CD14-positive monocyte (primary cell): Measurements from ENCODE around the gene AMIGO3. TPM values are rescaled to one million over a fixed set of nuclear protein-coding genes. Genes with fewer than 3 reads are reported as not detected.

Experiments
- DNase-seq, 3 donors: peaks; one replicate each; pipeline ENCODE4 v3.0.0-alpha.2; 2011 to 2022
- H2AFZ ChIP-seq: 2 replicates; pipeline ENCODE4 v1.6.0; 2012; ENCODE audit warnings: mild to moderate bottlenecking, low read depth, low read length, inconsistent platforms; ENCODE audit not compliant: insufficient read depth, poor library complexity, severe bottlenecking
- H3K27ac ChIP-seq, 2 donors: 1 replicate in 1 of 2; 2 replicates in 1 of 2; pipeline ENCODE4 v1.5.1; 2012 to 2013; ENCODE audit warnings: low read length in 2 of 2, control low read depth in 1 of 2, inconsistent platforms in 1 of 2, low read depth in 1 of 2, mild to moderate bottlenecking in 1 of 2
- H3K27me3 ChIP-seq, 2 donors: one replicate each; pipeline versions ENCODE4 v1.6.0 to v1.6.1; 2011 to 2013; ENCODE audit warnings: low read length in 2 of 2; ENCODE audit not compliant: control insufficient read depth in 2 of 2, insufficient read depth in 2 of 2
- H3K36me3 ChIP-seq, 2 donors: replicated peaks in 1 of 2; 1 replicate in 1 of 2; 2 replicates in 1 of 2; pipeline versions ENCODE4 v1.5.1 to v1.6.1; 2012 to 2013; ENCODE audit warnings: low read length in 2 of 2, control low read depth in 1 of 2, inconsistent platforms in 1 of 2, mild to moderate bottlenecking in 1 of 2; ENCODE audit not compliant: insufficient read depth in 2 of 2, control insufficient read depth in 1 of 2
- H3K4me1 ChIP-seq, 2 donors: 1 replicate in 1 of 2; 2 replicates in 1 of 2; pipeline versions ENCODE4 v1.5.1 to v1.6.1; 2012 to 2013; ENCODE audit warnings: low read length in 2 of 2, control low read depth in 1 of 2, inconsistent platforms in 1 of 2, mild to moderate bottlenecking in 1 of 2, moderate library complexity in 1 of 2; ENCODE audit not compliant: insufficient read depth in 2 of 2, control insufficient read depth in 1 of 2
- H3K4me2 ChIP-seq: replicated peaks from 2 replicates; pipeline ENCODE3; 2012; ENCODE audit warnings: low read length, moderate library complexity, mild to moderate bottlenecking; ENCODE audit not compliant: poor library complexity, severe bottlenecking; ENCODE audit errors: extremely low read depth
- H3K4me3 ChIP-seq, 3 experiments: fragments of 200-600 bp in 1 of 3; sonication (generic) in 1 of 3; replicated peaks in 1 of 3; 1 replicate in 2 of 3; 2 replicates in 1 of 3; pipeline ENCODE4 v1.5.1; 2011 to 2013; ENCODE audit warnings: low read length in 3 of 3, mild to moderate bottlenecking in 3 of 3, control low read depth in 2 of 3, low read depth in 2 of 3, inconsistent platforms in 1 of 3, moderate library complexity in 1 of 3
- H3K79me2 ChIP-seq: 2 replicates; pipeline ENCODE4 v1.6.0; 2012; ENCODE audit warnings: mild to moderate bottlenecking, control low read depth, inconsistent platforms, low read length, moderate library complexity; ENCODE audit not compliant: insufficient read depth
- H3K9ac ChIP-seq: 2 replicates; pipeline ENCODE4 v1.6.0; 2017; ENCODE audit warnings: low read length, mild to moderate bottlenecking; ENCODE audit not compliant: insufficient read depth, poor library complexity, severe bottlenecking
- H3K9me3 ChIP-seq, 2 donors: replicated peaks in 1 of 2; 1 replicate in 1 of 2; 2 replicates in 1 of 2; pipeline versions ENCODE4 v1.5.1 to v1.6.1; 2012 to 2013; ENCODE audit warnings: low read length in 2 of 2, control low read depth in 1 of 2; ENCODE audit not compliant: control insufficient read depth in 1 of 2, insufficient read depth in 1 of 2
- H4K20me1 ChIP-seq: 2 replicates; pipeline ENCODE4 v1.6.0; 2012; ENCODE audit warnings: mild to moderate bottlenecking, low read length, control low read depth, moderate library complexity; ENCODE audit not compliant: insufficient read depth
- H3K27ac Mint-ChIP-seq, 7 donors: one replicate each; pipeline ENCODE4 v1.8.0; 2020; ENCODE audit warnings: mild to moderate bottlenecking in 7 of 7, mixed read lengths in 7 of 7, moderate library complexity in 6 of 7, inconsistent platforms in 2 of 7
- H3K27me3 Mint-ChIP-seq, 3 donors: one replicate each; pipeline ENCODE4 v1.8.0; 2021 to 2022; ENCODE audit warnings: low read depth in 3 of 3, mild to moderate bottlenecking in 3 of 3, mixed read lengths in 3 of 3, moderate library complexity in 3 of 3, inconsistent platforms in 1 of 3
- H3K36me3 Mint-ChIP-seq, 2 donors: one replicate each; pipeline ENCODE4 v1.8.0; 2020; ENCODE audit warnings: mixed read lengths in 2 of 2, inconsistent platforms in 1 of 2, mild to moderate bottlenecking in 1 of 2
- H3K4me1 Mint-ChIP-seq: one replicate; pipeline ENCODE4 v1.8.0; 2020; ENCODE audit warnings: mild to moderate bottlenecking, mixed read lengths
- H3K4me3 Mint-ChIP-seq, 2 donors: one replicate each; pipeline ENCODE4 v1.8.0; 2020; ENCODE audit warnings: mild to moderate bottlenecking in 2 of 2, mixed read lengths in 2 of 2, moderate library complexity in 1 of 2
- H3K9me3 Mint-ChIP-seq, 7 donors: one replicate each; pipeline ENCODE4 v1.8.0; 2020 to 2022; ENCODE audit warnings: mixed read lengths in 7 of 7, mild to moderate bottlenecking in 6 of 7, moderate library complexity in 6 of 7, inconsistent platforms in 2 of 7
- WGBS: methylation state at CpG from one replicate; pipeline ENCODE4 v1.1.5; 2013; ENCODE audit warnings: missing lambda C conversion rate; ENCODE audit not compliant: insufficient coverage; 5-methylcytosine and 5-hydroxymethylcytosine counted together
- intact Hi-C, 2 donors: fragments of 100-400 bp; cut with micrococcal nuclease; formaldehyde crosslinking; loops; one replicate each; pipeline versions ENCODE4 v1.15.0 to v1.15.1; 2023
- polyA plus RNA-seq, 3 donors: library from polyadenylated mRNA; depleted of rRNA in 1 of 3; unstranded in 2 of 3; stranded (reverse) in 1 of 3; fragments of 300-500 nt in 2 of 3; fragments of >200 nt in 1 of 3; fragmentation: Illumina TruSeq in 2 of 3; gene quantifications; 1 replicate in 2 of 3; 2 replicates in 1 of 3; pipeline ENCODE4 v1.2.3, GENCODE V29; 2012 to 2021
- TF ChIP-seq, protein P1 (sequence below): fragments of 200-600 bp; IDR thresholded peaks from one replicate; pipeline ENCODE4 v1.8.0; 2022; ENCODE audit warnings: antibody characterized with exemption, mild to moderate bottlenecking

AMIGO3 gene
- polyA plus RNA-seq, 3 donors, result 0.96 TPM; not detected in 2

DNA sequence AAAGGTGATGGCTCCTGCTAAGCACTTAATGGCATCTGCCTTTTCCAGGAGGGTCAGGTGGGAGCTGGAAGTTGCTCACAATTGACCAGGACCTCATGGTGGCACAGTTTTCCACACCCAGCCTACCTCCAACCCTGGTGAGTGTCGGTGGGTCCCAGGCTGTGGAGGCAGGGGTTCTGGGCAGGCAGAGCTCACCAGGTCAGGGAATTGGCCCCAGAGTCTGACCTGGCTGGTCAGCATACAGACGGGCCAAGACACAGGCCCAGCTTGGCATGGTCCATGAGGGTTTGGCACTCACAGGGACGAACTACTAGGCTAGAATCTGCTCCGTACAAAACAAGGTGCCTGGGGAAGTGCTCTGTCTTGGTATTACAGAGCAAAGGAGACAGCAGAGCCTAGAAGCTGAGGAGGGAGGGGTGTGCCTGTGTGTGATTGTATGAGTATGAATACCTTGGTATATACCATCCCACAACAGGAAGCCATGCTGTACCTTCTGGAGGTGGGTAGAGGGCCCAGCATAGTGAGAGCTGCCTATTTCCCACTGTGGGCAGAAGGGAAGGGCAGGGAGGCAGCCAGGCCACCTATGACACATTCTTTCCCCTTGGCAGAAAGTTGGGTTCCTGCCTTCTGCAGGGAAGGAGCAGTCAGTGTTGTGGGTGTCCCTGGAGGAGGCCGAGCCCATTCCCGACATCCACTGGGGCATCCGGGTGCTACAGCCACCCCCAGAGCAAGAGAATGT, 38.8 kb downstream of the AMIGO3 start:
- no peak for DNase-seq
- Histone ChIP-seq H3K36me3 (peaks cover 82 to 91% of the 10 kb centered on the region in 2 donors), H3K27me3 (peaks cover 0 to 7% of the 10 kb centered on the region in 2 donors), H3K4me3 (no peak overlapping the region), H3K9ac (no peak overlapping the region), H3K4me2 (no peak overlapping the region), H4K20me1 (peaks cover 6% of the 10 kb centered on the region), H2AFZ (no peak overlapping the region), H3K79me2 (no peaks in the 10 kb centered on the region), H3K27ac (no peak overlapping the region), H3K9me3 (no peaks in the 10 kb centered on the region), H3K4me1 (no peaks in the 10 kb centered on the region)
- peaks cover 87 to 96% of the 10 kb centered on the region in 2 donors for H3K36me3 Mint-ChIP-seq
- 85% methylated on average over 4 of the region's 7 CpGs for WGBS
- TF ChIP-seq, protein P1, sequence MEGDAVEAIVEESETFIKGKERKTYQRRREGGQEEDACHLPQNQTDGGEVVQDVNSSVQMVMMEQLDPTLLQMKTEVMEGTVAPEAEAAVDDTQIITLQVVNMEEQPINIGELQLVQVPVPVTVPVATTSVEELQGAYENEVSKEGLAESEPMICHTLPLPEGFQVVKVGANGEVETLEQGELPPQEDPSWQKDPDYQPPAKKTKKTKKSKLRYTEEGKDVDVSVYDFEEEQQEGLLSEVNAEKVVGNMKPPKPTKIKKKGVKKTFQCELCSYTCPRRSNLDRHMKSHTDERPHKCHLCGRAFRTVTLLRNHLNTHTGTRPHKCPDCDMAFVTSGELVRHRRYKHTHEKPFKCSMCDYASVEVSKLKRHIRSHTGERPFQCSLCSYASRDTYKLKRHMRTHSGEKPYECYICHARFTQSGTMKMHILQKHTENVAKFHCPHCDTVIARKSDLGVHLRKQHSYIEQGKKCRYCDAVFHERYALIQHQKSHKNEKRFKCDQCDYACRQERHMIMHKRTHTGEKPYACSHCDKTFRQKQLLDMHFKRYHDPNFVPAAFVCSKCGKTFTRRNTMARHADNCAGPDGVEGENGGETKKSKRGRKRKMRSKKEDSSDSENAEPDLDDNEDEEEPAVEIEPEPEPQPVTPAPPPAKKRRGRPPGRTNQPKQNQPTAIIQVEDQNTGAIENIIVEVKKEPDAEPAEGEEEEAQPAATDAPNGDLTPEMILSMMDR, result no peak
- intact Hi-C loops, result no loop called here
- no peak overlapping the region for H3K4me3 Mint-ChIP-seq
- H3K4me1 Mint-ChIP-seq, result peaks cover 7% of the 10 kb centered on the region
- peaks cover 5 to 10% (median 9%) of the 10 kb centered on the region in 3 donors for H3K27me3 Mint-ChIP-seq
- peaks cover 0 to 4% (median 0%) of the 10 kb centered on the region in 7 donors for H3K9me3 Mint-ChIP-seq
- peak overlapping the region in 3 of 7 donors; percentile 5 to 44 (median 16) for H3K27ac Mint-ChIP-seq

DNA sequence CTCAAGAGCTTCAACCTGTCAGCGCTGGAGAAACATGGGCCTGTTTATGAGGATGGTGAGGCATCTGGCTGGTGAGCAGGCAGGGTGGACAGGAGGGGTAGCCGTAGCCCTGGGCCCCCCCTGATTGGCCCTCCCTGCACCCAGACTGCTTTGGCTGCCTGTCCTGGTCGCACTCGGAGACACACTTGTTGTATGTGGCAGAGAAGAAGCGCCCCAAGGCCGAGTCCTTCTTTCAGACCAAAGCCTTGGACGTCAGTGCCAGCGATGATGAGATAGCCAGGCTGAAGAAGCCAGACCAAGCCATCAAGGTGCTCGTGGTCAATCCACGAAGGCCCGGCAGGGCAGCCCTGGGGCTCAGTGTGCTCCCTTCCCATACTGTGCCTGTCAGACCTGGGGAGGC, 43.6 kb downstream of the AMIGO3 start:
- H3K27ac ChIP-seq, result no peak overlapping the region
- intact Hi-C loops, result loop anchor here (10.0 kb wide), 1 partner anchor 49 kb away; the partner anchor contains the start of gene GMPPB (in 2 of the 2)
- peaks cover 0 to 6% of the 10 kb centered on the region in 2 donors for H3K9me3 ChIP-seq
- TF ChIP-seq, protein P1, result no peak
- H3K36me3 Mint-ChIP-seq, result peaks cover 48 to 55% of the 10 kb centered on the region in 2 donors
- H3K4me3 Mint-ChIP-seq, result no peak overlapping the region
- peaks cover 54% of the 10 kb centered on the region in 2 donors for H3K36me3 ChIP-seq
- peak overlapping the region in 1 of 7 donors; percentile 74 for H3K27ac Mint-ChIP-seq
- WGBS, result 99% methylated on average over 11 of the region's 11 CpGs
- H3K4me1 Mint-ChIP-seq, result peaks cover 28% of the 10 kb centered on the region
- H3K79me2 ChIP-seq, result peaks cover 13% of the 10 kb centered on the region
- H4K20me1 ChIP-seq, result peaks cover 26% of the 10 kb centered on the region
- H3K9me3 Mint-ChIP-seq, result peaks cover 0 to 10% (median 3%) of the 10 kb centered on the region in 7 donors
- H3K4me1 ChIP-seq, result peaks cover 17 to 21% of the 10 kb centered on the region in 2 donors
- no peak for DNase-seq
- H3K27me3 Mint-ChIP-seq, result peaks cover 1 to 3% (median 2%) of the 10 kb centered on the region in 3 donors
- H3K4me3 ChIP-seq, result no peak overlapping the region
- H3K9ac ChIP-seq, result no peak overlapping the region
- H3K27me3 ChIP-seq, result no peaks in the 10 kb centered on the region
- H3K4me2 ChIP-seq, result no peak overlapping the region
- no peak overlapping the region for H2AFZ ChIP-seq
